ENCODE data around the gene UNCX. TPM values are rescaled to one million over a fixed set of nuclear protein-coding genes. Genes with fewer than 3 reads are reported as not detected.
"Not testable (repeated sequence)": the region's sequence is repeated elsewhere in the genome, so short reads cannot be mapped to it uniquely, and the experiment has no call there.

UNCX gene
- total and polyA plus RNA-seq, 2 of the 4 experiments (the other 2 are of a cell fraction), result not detected

DNA sequence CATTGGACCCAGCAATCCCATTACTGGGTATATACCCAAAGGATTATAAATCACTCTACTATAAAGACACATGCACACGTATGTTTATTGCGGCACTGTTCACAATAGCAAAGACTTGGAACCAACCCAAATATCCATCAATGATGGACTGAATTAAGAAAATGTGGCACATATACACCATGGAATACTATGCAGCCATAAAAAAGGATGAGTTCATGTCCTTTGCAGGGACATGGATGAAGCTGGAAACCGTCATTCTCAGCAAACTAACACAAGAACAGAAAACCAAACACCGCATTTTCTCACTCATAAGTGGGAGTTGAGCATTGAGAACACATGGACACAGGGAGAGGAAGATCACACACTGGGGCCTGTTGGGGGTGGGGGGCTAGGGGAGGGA lies 47.2 kb downstream of the UNCX start:
- H3K18ac ChIP-seq (ENCODE audit: low read depth, low read length); H3K9me3 ChIP-seq (ENCODE audit: control insufficient read depth, insufficient read depth, low read length); POLR2A ChIA-PET (ENCODE audit: unreplicated experiment); CTCF ChIA-PET; H3K4me3 ChIP-seq (ENCODE audit: insufficient read depth, low read depth, low read length); BruUV-seq (replicated peaks); H3K23ac ChIP-seq (ENCODE audit: low read depth, low read length); H3K36me3 ChIP-seq (ENCODE audit: control insufficient read depth, insufficient read depth, low read length); H4K20me1 ChIP-seq (ENCODE audit: insufficient read depth, low read length); H2BK15ac ChIP-seq (ENCODE audit: low read depth, low read length); dilution Hi-C loops (cut with HindIII; ENCODE audit: low sequenced_read_pairs, unreplicated experiment); H4K91ac ChIP-seq (ENCODE audit: insufficient read depth, low read depth, low read length); H3K9ac ChIP-seq (ENCODE audit: low read depth, low read length); H2BK5ac ChIP-seq (ENCODE audit: low read depth, low read length, poor library complexity, severe bottlenecking); in situ Hi-C loops (cut with MboI; ENCODE audit: low sequenced_read_pairs); H2AK9ac ChIP-seq (replicated peaks; ENCODE audit: low read depth, low read length, poor library complexity); H3K56ac ChIP-seq (ENCODE audit: extremely low read depth, insufficient read depth, low read length); H4K5ac ChIP-seq (ENCODE audit: low read depth, low read length); intact Hi-C loops (cut with micrococcal nuclease); H2AFZ ChIP-seq (replicated peaks; ENCODE audit: low read length, poor library complexity); H3K4me1 ChIP-seq (ENCODE audit: control insufficient read depth, insufficient read depth, low read length); DNase-seq; H3K4me2 ChIP-seq (ENCODE audit: low read depth, low read length); H4K8ac ChIP-seq (ENCODE audit: low read depth in 2 of 2, low read length in 2 of 2); ATAC-seq (ENCODE audit: low read depth); H3K79me1 ChIP-seq (ENCODE audit: low read depth in 1 of 2, low read length in 2 of 2); H3K27ac ChIP-seq (ENCODE audit: insufficient read depth, low read length); H3K9me1 ChIP-seq (ENCODE audit: insufficient read depth, low read length); H2BK120ac ChIP-seq (ENCODE audit: low read depth, low read length); H3K4ac ChIP-seq (ENCODE audit: low read depth, low read length); H2BK20ac ChIP-seq (ENCODE audit: low read depth, low read length); H3K14ac ChIP-seq (replicated peaks; ENCODE audit: low read depth, low read length); H2AK5ac ChIP-seq (ENCODE audit: low read depth, low read length): not testable (repeated sequence)
- WGBS, 2 experiments (ENCODE audit: extremely low coverage in 2 of 2, insufficient read length in 1 of 2), result no CpG with 5 or more reads among the region's 4 CpGs
- peaks cover 14% of the 10 kb centered on the region for H3K27me3 ChIP-seq (ENCODE audit: control insufficient read depth, insufficient read depth, low read length)

All from IMR-90 (cell line).